BJ (cell line): ENCODE results near the gene DUSP6. TPM values are rescaled to one million over a fixed set of nuclear protein-coding genes. Genes with fewer than 3 reads are reported as not detected.

ENCODE experiments used
- CTCF ChIA-PET: fragments of 350-600 bp; formaldehyde crosslinking; extraction: SDS; loops from one replicate; lab custom pipeline; 2021; ENCODE audit warnings: antibody characterized with exemption, inconsistent platforms; lab: Yijun Ruan, JAX
- POLR2A ChIA-PET: fragments of 300-600 bp; sonication (Branson Sonifier 250); formaldehyde crosslinking; extraction: SDS; loops from one replicate; lab custom pipeline; 2021; ENCODE audit warnings: antibody characterized with exemption; lab: Charles Lee
- DNase-seq: peaks from one replicate; pipeline ENCODE4 v3.0.0-alpha.2; 2011; ENCODE audit warnings: low read depth
- H3K27me3 ChIP-seq: 2 replicates; pipeline ENCODE4 v1.6.0; 2011; ENCODE audit warnings: low read length; ENCODE audit not compliant: control insufficient read depth, insufficient read depth
- H3K36me3 ChIP-seq: 2 replicates; pipeline ENCODE4 v1.5.1; 2011; ENCODE audit warnings: low read length; ENCODE audit not compliant: control insufficient read depth, insufficient read depth
- H3K4me3 ChIP-seq: 2 replicates; pipeline ENCODE4 v1.5.1; 2011; ENCODE audit warnings: low read depth, mild to moderate bottlenecking, control low read depth, low read length
- polyA plus RNA-seq: library from polyadenylated mRNA; depleted of rRNA; stranded (reverse); fragments of >200 nt; gene quantifications from 2 replicates; pipeline ENCODE4 v1.2.3, GENCODE V29; 2011
- TF ChIP-seq, protein P1 (sequence below): IDR thresholded peaks from 2 replicates; pipeline ENCODE4 v1.5.1; 2011; ENCODE audit warnings: low read depth, mild to moderate bottlenecking, control low read depth, inconsistent platforms, low read length, moderate library complexity; ENCODE audit not compliant: insufficient read depth

DUSP6 gene
- polyA plus RNA-seq, 1 experiment = 26.6 TPM

DNA sequence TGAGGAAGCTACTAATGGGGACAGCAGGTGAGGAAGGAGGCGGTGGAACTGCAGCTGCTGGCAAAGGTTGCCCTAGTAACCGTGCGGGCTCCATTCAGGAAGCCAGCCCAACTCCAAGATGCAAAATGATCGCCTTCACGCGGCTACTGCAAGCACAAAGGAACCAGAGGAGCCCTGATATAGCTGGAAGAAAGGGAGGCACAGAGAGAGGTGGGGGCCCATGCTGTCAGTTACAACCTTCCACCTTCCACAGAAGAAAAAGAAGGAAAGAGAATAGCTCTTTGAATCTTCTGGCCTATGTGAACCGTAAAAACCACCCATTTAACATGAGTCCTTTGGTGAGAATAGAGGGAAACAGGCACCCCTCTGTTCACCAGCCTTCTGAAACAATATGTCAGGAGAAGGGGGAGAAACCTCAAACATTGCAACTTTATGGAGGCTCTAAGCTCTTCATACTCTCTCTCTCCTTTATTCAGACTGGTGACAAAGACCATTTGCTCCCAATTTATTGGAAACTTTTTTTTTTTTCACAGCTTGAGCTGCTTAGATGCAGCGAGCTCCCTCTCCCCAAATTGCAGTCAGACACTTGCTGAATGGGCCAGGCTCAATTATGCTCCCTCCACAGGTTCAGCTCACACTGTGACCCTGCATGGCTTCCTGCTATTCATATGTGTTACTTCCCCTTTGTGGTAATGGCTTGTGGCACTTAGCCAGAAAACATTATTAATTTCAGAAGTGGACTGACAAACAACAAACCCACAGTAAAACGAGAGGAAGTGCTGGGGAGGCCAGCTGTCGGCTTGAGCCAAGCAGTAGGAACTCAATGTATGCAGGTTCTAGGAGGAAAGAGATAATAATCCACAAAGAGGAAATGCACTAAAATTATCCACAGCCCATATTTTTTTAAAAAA is 6.2 kb downstream of the DUSP6 start:
- Histone ChIP-seq H3K4me3 (no peak overlapping the region), H3K27me3 (no peaks in the 10 kb centered on the region), H3K36me3 (peaks cover 4% of the 10 kb centered on the region)
- TF ChIP-seq, protein P1, sequence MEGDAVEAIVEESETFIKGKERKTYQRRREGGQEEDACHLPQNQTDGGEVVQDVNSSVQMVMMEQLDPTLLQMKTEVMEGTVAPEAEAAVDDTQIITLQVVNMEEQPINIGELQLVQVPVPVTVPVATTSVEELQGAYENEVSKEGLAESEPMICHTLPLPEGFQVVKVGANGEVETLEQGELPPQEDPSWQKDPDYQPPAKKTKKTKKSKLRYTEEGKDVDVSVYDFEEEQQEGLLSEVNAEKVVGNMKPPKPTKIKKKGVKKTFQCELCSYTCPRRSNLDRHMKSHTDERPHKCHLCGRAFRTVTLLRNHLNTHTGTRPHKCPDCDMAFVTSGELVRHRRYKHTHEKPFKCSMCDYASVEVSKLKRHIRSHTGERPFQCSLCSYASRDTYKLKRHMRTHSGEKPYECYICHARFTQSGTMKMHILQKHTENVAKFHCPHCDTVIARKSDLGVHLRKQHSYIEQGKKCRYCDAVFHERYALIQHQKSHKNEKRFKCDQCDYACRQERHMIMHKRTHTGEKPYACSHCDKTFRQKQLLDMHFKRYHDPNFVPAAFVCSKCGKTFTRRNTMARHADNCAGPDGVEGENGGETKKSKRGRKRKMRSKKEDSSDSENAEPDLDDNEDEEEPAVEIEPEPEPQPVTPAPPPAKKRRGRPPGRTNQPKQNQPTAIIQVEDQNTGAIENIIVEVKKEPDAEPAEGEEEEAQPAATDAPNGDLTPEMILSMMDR = no peak
- ChIA-PET CTCF (interaction anchor here (0.9 to 1.3 kb wide), 3 partner anchors 9 to 329 kb away, joined by 3 to 4 read pairs (median 3); no protein-coding TSS in a partner anchor), POLR2A (no interaction called here)
- no peak for DNase-seq

DNA sequence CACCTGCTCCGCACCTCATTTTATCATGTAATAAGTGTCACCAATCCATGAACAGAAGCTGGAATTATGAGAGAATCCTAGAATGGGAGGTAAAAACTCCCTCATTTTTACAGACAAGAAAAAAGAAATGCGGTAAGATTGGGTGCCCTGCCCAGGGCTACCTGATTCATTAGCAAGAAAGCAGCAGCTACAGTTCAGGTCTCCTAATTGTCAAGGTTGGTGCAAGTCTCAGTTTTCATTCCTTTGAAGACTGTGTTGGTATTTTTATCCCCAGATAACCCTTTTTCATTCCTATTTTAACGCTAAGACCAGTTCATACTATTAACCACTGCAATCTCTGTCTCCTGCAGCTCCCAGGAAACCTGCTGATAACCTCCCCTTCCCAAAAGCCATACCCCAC is 6.9 kb downstream of the DUSP6 start:
- POLR2A ChIA-PET = no interaction called here
- CTCF ChIA-PET = interaction anchor here (0.5 kb wide), 1 partner anchor 132 kb away, joined by 5 read pairs; no protein-coding TSS in a partner anchor
- H3K36me3 ChIP-seq = peaks cover 4% of the 10 kb centered on the region
- H3K4me3 ChIP-seq = no peak overlapping the region
- H3K27me3 ChIP-seq = no peaks in the 10 kb centered on the region
- TF ChIP-seq, protein P1 = no peak
- no peak for DNase-seq

DNA sequence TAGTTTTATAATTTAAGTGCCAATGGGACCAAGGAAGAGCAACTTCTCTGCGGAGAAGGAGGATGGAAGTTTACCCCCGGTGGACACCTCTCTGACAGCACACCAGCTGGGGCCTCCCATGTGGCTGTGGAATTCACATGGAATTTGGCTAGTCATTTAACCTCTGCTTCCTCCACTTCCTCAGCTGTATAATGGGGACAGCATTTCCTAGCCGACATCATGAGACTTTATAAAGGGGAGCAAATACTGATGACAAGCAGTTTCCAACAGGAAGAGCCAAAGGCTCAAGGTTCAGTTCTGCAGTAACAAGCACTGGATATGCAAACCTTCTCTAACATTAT is 7.5 kb downstream of the DUSP6 start:
- H3K36me3 ChIP-seq = peaks cover 4% of the 10 kb centered on the region
- ChIA-PET POLR2A (no interaction called here), CTCF (no interaction called here)
- DNase-seq = no peak
- TF ChIP-seq, protein P1 = no peak
- no peaks in the 10 kb centered on the region for H3K27me3 ChIP-seq
- H3K4me3 ChIP-seq = no peak overlapping the region

DNA sequence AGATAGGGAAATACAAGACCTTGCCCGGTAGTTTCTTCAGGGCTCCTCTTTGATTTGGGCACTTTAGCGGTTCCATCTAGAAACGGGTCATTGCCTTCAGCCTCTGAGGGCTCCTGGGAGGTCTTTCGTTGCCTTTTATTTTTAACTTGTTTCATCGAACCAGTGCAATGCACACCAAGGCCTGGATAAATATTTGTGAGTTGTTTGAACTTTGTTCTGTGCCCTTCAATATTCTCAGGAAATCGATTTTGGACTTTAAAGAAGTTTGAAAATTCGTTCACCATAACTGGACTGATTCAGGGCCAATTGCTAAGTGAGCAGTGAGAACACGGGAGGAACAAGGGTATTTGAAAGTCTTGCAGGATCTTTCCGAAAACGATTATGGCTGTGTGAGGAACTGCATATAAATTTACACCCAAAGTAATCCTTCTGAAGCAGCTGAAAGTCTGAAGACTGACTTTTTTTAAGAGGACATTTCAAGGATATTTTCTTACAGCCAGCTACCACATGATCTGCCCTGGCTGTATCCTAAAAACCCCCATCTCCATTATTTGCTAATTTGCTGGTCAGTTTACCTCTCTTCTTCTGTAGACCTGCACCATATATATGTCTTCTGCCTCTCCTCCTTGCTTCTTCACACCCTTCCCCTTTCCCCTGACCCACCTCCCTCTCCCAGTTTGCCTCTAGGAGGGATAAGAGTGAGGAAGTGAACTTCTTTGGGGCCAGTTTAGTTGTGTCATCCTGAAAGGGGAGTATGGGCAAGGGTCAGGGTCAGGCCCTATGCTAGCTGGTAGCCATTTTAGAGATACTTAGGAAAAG is 8.0 kb downstream of the DUSP6 start:
- TF ChIP-seq, protein P1 = no peak
- CTCF ChIA-PET = no interaction called here
- POLR2A ChIA-PET = no interaction called here
- no peak for DNase-seq
- no peak overlapping the region for H3K4me3 ChIP-seq
- H3K36me3 ChIP-seq = peaks cover 4% of the 10 kb centered on the region
- no peaks in the 10 kb centered on the region for H3K27me3 ChIP-seq

DNA sequence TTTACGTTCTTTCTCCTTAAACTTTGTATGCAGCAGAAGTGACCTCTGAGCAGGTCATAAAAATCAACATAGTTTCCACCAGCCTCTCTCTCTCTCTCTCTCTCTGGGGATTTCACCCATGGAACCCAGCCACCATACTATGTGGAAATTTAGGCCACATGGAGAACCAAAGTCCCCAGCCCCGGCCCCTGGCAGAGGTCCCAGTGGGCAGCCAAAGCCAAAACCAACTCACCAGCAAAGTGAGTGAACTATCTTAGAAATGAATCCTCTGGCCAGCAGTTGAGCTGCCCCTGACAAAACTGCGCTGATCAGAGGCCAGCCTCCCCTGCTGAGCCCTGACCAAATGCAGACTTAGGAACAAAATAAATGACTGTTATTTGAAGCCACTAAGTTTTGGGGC is 9.2 kb downstream of the DUSP6 start:
- TF ChIP-seq, protein P1 = no peak
- Histone ChIP-seq H3K27me3 (no peaks in the 10 kb centered on the region), H3K36me3 (no peaks in the 10 kb centered on the region), H3K4me3 (no peak overlapping the region)
- CTCF ChIA-PET = no interaction called here
- DNase-seq = no peak
- POLR2A ChIA-PET = no interaction called here
